ENCODE data around the gene MED13L.

Gene MED13L

DNA sequence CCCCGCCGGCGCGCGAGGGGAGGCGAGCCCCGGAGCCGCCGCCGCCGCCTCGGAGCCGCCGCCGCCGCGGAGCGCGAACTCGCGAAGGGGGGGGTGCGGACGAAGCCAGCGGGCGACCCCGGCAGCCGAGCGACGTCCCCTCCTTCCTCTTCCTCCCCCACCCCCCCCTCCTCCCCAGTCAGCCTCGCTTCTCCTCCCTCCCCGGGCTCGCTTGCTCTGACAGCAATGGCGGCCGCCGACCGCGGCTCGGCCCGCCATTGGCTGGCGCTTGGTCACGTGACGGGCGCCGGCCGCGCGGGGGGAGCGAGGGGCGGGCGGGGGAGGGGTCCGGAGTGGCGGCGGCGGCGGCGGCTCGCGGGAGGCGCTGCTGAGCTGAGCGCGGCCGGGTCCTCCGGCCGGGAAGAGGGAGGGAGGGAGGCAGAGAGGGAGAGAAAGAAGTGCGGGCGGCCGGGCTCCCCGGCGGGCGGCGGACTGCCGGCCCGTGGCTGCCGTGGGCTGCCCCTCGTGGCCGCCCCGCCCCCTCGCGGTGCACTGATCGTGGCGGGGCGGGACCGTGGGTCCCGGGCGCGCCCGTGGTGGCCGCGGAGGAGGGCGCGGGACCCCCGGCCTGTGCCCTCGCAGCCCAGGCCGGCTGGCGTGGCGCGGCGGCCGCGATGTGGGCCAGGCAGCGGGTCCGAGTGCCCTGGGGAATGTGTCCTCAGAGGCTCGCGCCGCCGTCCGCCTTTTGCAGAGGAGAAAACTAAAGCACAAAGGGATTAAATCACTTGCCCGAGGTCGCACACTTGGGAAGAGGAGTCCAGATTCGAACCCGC, at the start of gene MED13L:
TSS of gene MED13L (minus strand) at position 227 of the 812 bp plus-strand sequence. CDS start 562 bp downstream, outside the sequence.
- peak; percentile 74 for DNase-seq (ENCODE audit: insufficient read length, low spot score)
- TF ChIP-seq, protein P1, sequence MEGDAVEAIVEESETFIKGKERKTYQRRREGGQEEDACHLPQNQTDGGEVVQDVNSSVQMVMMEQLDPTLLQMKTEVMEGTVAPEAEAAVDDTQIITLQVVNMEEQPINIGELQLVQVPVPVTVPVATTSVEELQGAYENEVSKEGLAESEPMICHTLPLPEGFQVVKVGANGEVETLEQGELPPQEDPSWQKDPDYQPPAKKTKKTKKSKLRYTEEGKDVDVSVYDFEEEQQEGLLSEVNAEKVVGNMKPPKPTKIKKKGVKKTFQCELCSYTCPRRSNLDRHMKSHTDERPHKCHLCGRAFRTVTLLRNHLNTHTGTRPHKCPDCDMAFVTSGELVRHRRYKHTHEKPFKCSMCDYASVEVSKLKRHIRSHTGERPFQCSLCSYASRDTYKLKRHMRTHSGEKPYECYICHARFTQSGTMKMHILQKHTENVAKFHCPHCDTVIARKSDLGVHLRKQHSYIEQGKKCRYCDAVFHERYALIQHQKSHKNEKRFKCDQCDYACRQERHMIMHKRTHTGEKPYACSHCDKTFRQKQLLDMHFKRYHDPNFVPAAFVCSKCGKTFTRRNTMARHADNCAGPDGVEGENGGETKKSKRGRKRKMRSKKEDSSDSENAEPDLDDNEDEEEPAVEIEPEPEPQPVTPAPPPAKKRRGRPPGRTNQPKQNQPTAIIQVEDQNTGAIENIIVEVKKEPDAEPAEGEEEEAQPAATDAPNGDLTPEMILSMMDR (IDR thresholded peaks at IDR 0.05; ENCODE audit: insufficient read depth, missing control alignments), result peak; percentile 47
- FAIRE-seq, result no peak

DNA sequence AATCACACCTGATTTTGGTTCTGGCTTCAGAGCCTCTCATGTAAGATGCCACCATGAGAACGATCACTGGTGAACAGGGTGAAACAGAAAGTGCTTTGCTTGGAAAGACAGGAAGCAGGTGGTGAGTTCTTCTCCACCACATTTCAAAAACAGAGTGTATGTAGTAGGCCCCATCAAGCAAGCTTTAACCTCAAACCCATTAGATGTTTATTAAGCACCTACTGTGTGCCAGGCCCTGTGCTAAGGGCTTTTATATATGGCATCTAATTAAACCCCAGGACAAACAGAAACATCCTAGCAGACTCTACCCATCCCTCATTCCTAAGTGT, 47.8 kb upstream of the MED13L start:
- DNase-seq (ENCODE audit: insufficient read length, low spot score) (no peak), FAIRE-seq (no peak)
- TF ChIP-seq, protein P1 (IDR thresholded peaks at IDR 0.05; ENCODE audit: insufficient read depth, missing control alignments), result no peak

DNA sequence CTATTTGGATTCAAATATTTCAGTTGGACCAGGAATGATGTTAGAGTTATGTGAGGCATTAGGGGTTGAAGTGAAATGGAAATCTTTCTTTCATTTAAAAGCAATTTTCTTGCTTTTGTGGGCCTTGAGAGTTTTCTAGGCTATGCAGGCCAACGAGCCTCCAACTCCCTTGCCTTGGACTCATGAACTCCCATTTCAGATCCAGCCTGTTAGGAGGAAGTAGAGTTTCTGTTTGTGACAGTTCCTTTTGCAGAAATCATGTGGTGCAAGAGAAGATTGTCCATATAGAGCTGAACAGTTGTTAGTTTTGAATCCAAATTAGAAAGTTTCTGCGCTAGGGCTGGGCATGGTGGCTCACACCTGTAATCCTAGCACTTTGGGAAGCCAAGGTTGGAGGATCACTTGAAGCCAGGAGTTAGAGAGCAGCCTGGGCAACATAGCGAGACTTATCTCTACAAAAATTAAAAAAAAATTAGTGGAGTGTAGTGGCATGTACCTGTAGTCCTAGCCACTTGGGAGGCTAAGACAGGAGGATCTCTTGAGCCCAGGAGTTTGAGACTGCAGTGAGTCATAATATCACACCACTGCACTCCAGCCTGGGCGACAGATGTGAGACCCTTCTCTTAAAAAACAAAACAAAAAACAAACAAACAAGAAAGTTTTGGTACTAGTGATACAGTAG, 47.3 kb upstream of the MED13L start:
- no peak for DNase-seq (ENCODE audit: insufficient read length, low spot score)
- TF ChIP-seq, protein P1 (IDR thresholded peaks at IDR 0.05; ENCODE audit: insufficient read depth, missing control alignments), result no peak
- no peak for FAIRE-seq

DNA sequence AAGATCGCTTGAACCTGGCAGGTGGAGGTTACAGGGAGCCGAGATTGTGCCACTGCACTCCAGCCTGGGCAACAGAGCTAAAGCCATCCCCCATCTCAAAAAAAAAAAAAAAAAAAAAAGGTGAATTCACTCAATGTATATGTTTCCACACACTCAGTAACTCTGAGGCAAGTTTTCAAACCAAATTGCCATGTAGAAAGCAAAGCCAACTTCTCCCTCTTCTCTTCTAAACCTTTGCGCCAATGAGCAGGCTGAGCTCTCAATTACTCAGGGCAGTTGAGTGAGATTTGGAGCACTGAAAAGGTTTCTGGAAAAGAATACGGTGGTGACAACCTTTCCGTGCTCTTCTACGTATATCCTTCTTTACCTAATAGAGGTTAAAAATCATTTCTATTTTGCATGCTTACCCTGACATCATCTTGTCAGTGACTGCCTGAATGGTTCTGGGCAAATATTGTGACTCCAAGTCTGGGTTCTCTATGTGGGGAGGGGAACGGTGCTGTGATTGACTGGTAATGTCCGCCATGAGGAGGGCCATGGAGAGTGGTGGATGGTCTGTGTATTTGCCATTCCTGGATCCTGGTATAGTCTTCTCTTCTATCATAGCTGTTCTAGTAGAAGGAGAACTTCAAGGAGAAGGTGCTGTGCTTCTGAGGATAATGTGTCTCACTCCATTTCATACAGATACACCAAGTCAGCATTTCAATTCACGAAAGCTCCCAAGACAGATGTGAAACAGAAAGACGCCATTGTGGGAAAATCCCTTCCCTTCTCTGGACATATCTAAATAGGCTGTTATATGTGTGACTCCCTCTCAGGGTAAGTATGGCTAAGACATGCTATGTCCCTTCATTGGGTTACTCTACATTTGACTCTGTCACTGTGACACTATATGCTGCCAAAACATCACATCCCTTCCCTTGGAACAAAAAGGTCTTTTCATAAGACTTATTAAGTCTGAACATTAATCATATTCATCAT, 46.2 kb upstream of the MED13L start:
- TF ChIP-seq, protein P1 (IDR thresholded peaks at IDR 0.05; ENCODE audit: insufficient read depth, missing control alignments), result no peak
- no peak for FAIRE-seq
- DNase-seq (ENCODE audit: insufficient read length, low spot score), result no peak

DNA sequence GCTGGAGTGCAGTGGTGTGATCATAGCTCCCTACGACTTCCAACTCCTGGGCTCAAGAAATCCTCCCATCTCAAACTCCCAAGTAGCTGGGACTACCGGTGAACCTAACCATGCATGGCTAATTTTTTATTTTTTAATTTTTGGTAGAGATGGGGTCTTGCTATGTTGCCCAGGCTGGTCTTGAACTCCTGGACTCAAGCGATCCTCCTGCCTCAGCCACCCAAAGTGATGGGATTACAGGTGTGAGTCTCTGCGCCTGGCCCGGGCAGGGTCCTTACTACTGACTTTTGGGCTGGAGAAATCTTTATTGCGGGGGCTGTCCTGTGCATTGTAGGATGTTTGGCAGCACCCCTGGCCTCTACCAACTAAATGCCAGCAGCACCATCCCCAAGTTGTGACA, 44.4 kb upstream of the MED13L start:
- DNase-seq (ENCODE audit: insufficient read length, low spot score) (no peak), FAIRE-seq (no peak)
- TF ChIP-seq, protein P1 (IDR thresholded peaks at IDR 0.05; ENCODE audit: insufficient read depth, missing control alignments), result no peak

DNA sequence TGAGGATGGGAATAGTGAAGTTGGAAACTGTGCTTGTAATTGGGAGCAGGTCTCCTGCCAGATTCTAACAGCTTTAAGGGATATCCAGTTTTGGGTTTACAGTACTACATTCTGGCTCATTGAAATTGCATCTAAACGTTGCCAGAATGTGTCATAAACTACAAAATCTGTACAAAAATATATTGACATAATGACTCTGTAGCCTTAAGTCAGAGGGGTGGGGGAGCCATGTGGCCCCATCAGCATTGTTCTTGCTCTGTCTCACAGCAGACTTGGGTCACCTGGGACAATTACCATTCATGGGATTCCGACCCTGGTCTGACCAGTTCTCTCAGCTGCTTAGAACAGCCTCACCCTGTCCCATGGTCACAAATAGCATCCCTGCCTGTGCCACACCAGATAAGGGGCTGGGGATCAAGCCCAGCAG, 43.3 kb upstream of the MED13L start:
- TF ChIP-seq, protein P1 (IDR thresholded peaks at IDR 0.05; ENCODE audit: insufficient read depth, missing control alignments), result no peak
- DNase-seq (ENCODE audit: insufficient read length, low spot score), result no peak
- FAIRE-seq, result no peak
